Activated naive CD8-positive, alpha-beta T cell (primary cell): ENCODE measurements around the gene TADA2B.

Experiments used
- H3K27ac Mint-ChIP-seq: one replicate; pipeline ENCODE4 v1.8.0; 2021; ENCODE audit warnings: mixed read lengths
- H3K27me3 Mint-ChIP-seq: one replicate; pipeline ENCODE4 v1.8.0; 2021; ENCODE audit warnings: mixed read lengths
- H3K36me3 Mint-ChIP-seq: one replicate; pipeline ENCODE4 v1.8.0; 2021; ENCODE audit warnings: mixed read lengths
- H3K4me1 Mint-ChIP-seq: one replicate; pipeline ENCODE4 v1.8.0; 2021; ENCODE audit warnings: low read depth, mixed read lengths
- H3K4me3 Mint-ChIP-seq: one replicate; pipeline ENCODE4 v1.8.0; 2021; ENCODE audit warnings: mild to moderate bottlenecking, mixed read lengths
- H3K9me3 Mint-ChIP-seq: one replicate; pipeline ENCODE4 v1.8.0; 2021; ENCODE audit warnings: low read depth, mixed read lengths

Gene TADA2B

DNA sequence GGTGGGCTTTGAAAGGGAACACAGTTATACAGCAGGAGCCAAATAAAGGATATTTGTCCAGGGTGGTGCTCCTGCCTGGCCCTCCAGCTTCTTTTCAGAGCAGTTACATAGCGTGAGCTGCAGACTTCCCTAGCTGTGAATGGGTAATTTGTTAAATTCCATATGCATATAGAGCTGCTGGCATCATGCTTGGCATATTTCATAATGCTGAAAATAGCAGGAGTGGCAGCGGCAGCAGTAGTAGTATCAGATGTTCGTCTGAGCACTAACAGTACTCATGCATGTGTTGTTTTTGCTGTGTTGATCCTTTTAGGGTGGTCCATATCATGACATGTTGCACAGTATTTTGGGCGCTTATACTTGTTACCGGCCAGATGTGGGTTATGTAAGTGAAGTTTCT lies 33.6 kb upstream of the TADA2B start:
- Mint-ChIP-seq H3K9me3 (no peaks in the 10 kb centered on the region), H3K27ac (no peak overlapping the region), H3K4me1 (no peaks in the 10 kb centered on the region), H3K36me3 (peaks cover 5% of the 10 kb centered on the region), H3K4me3 (no peak overlapping the region), H3K27me3 (no peaks in the 10 kb centered on the region)

DNA sequence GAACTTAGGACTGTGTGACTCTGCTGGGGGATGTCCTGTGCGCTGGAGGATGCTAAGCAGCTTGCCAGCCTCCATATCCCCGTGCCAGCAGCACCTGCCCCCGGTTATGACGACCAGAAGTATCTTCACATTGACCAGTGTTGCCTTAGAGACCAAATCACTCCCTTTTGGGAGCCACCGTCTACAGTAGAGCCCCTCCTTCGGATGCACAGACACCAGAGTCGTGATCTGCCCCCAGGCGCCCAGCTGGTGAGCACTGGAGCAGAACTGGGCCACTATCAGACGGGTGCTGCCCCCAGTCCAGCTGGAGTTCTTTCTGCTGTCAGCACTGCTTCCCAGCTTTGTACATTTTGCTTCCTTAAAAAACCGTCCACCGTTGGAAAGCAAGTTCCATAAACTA lies 30.0 kb upstream of the TADA2B start:
- Mint-ChIP-seq H3K36me3 (peaks cover 6% of the 10 kb centered on the region), H3K27me3 (no peaks in the 10 kb centered on the region), H3K9me3 (no peaks in the 10 kb centered on the region), H3K4me1 (no peaks in the 10 kb centered on the region), H3K4me3 (no peak overlapping the region), H3K27ac (no peak overlapping the region)

GRCh38 chr4:7014815-7015214 lies 28.4 kb upstream of the TADA2B start:
- H3K9me3 Mint-ChIP-seq = no peaks in the 10 kb centered on the region
- H3K27me3 Mint-ChIP-seq = no peaks in the 10 kb centered on the region
- peaks cover 6% of the 10 kb centered on the region for H3K36me3 Mint-ChIP-seq
- no peaks in the 10 kb centered on the region for H3K4me1 Mint-ChIP-seq
- H3K4me3 Mint-ChIP-seq = no peak overlapping the region
- H3K27ac Mint-ChIP-seq = no peak overlapping the region

DNA sequence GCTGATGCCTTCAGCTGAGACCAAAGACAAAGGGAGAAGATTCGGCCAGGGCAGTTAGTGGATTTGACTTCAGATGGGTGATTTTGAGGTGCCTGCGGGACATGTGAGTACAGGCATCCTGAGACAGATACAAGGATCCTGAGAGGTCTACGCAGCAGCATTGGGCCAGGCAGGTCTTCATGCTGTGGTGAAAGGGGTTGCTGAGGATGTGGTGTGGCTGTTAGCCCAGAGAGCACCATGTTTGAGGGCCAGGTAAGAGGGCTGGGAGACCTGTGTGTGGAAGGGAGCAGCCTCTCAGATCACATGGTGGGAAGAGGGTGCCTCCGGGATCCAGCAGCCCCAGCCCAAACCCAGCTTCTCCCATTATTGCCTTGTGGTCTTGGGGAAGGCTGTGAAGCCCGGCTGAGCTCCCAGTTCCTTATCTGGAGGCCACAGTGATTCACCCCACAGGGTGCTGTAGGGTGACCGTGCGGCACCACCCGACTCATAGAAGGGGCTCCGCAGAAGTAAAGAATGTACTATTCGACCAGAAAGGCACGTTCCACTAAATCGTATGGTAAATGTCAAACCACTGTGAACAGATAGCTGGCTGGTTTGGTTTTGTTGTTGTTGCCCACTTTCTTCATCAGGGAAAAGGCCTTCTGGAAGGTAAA lies 27.7 kb upstream of the TADA2B start:
- Mint-ChIP-seq H3K36me3 (peaks cover 6% of the 10 kb centered on the region), H3K4me1 (no peaks in the 10 kb centered on the region)

GRCh38 chr4:7016086-7016485 lies 27.1 kb upstream of the TADA2B start:
- H3K4me3 Mint-ChIP-seq = no peak overlapping the region
- no peaks in the 10 kb centered on the region for H3K4me1 Mint-ChIP-seq
- H3K27me3 Mint-ChIP-seq = no peaks in the 10 kb centered on the region
- no peak overlapping the region for H3K27ac Mint-ChIP-seq
- peaks cover 6% of the 10 kb centered on the region for H3K36me3 Mint-ChIP-seq
- no peaks in the 10 kb centered on the region for H3K9me3 Mint-ChIP-seq

More for the DNA sequence above, 27.7 kb upstream of the TADA2B start:
- H3K27me3 Mint-ChIP-seq = no peaks in the 10 kb centered on the region
- no peak overlapping the region for H3K27ac Mint-ChIP-seq
- H3K9me3 Mint-ChIP-seq = no peaks in the 10 kb centered on the region
- no peak overlapping the region for H3K4me3 Mint-ChIP-seq

- H3K36me3 Mint-ChIP-seq = peaks cover 6% of the 10 kb centered on the region
- no peaks in the 10 kb centered on the region for H3K4me1 Mint-ChIP-seq
- no peaks in the 10 kb centered on the region for H3K27me3 Mint-ChIP-seq
- no peaks in the 10 kb centered on the region for H3K9me3 Mint-ChIP-seq
- H3K4me3 Mint-ChIP-seq = no peak overlapping the region
- H3K27ac Mint-ChIP-seq = no peak overlapping the region
These were observed 26.7 kb upstream of the TADA2B start for GRCh38 chr4:7016512-7016911.

DNA sequence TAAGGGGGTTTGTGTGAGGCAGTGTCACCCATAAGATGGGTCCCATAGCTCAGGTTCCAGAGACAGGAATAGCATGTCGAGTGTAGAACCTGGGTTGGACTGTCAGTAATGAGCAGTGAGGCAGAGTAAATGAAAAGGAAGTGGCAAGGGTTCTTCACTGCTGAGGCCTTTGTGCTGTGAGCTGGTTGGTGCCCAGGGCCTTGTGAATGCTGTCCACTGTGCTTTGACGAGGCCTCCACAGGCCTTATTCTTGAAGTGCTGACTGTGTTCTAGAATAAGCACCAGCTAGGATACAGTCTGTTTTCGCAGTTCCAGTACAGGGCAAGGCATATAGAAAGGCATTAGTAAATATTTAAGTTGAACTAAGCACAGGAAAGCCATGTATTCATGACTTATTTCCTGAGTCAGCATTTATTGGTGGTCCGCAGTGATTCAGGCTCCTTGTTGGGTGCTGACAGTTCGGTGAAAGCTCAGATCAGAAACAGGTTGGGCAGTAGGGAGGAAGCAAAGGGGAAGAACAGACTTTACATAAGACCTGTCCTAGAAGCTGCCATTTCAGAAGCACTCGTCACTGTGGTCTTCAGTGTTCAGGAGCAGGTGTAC lies 25.6 kb upstream of the TADA2B start:
- H3K9me3 Mint-ChIP-seq = no peaks in the 10 kb centered on the region
- no peak overlapping the region for H3K27ac Mint-ChIP-seq
- H3K27me3 Mint-ChIP-seq = no peaks in the 10 kb centered on the region
- no peak overlapping the region for H3K4me3 Mint-ChIP-seq
- H3K4me1 Mint-ChIP-seq = no peaks in the 10 kb centered on the region
- H3K36me3 Mint-ChIP-seq = peaks cover 6% of the 10 kb centered on the region

GRCh38 chr4:7018281-7018680 lies 24.9 kb upstream of the TADA2B start:
- H3K36me3 Mint-ChIP-seq = peaks cover 4% of the 10 kb centered on the region
- H3K9me3 Mint-ChIP-seq = no peaks in the 10 kb centered on the region
- H3K27ac Mint-ChIP-seq = no peak overlapping the region
- H3K4me1 Mint-ChIP-seq = no peaks in the 10 kb centered on the region
- H3K4me3 Mint-ChIP-seq = no peak overlapping the region
- H3K27me3 Mint-ChIP-seq = no peaks in the 10 kb centered on the region

GRCh38 chr4:7019367-7019766 lies 23.8 kb upstream of the TADA2B start:
- H3K36me3 Mint-ChIP-seq = peaks cover 4% of the 10 kb centered on the region
- H3K27me3 Mint-ChIP-seq = no peaks in the 10 kb centered on the region
- H3K27ac Mint-ChIP-seq = no peak overlapping the region
- no peak overlapping the region for H3K4me3 Mint-ChIP-seq
- H3K9me3 Mint-ChIP-seq = no peaks in the 10 kb centered on the region
- H3K4me1 Mint-ChIP-seq = no peaks in the 10 kb centered on the region

- H3K27me3 Mint-ChIP-seq = no peaks in the 10 kb centered on the region
- H3K36me3 Mint-ChIP-seq = peaks cover 1% of the 10 kb centered on the region
- H3K27ac Mint-ChIP-seq = no peak overlapping the region
- H3K4me1 Mint-ChIP-seq = no peaks in the 10 kb centered on the region
- H3K4me3 Mint-ChIP-seq = no peak overlapping the region
- no peaks in the 10 kb centered on the region for H3K9me3 Mint-ChIP-seq
These were observed 22.9 kb upstream of the TADA2B start for GRCh38 chr4:7020290-7020689.

DNA sequence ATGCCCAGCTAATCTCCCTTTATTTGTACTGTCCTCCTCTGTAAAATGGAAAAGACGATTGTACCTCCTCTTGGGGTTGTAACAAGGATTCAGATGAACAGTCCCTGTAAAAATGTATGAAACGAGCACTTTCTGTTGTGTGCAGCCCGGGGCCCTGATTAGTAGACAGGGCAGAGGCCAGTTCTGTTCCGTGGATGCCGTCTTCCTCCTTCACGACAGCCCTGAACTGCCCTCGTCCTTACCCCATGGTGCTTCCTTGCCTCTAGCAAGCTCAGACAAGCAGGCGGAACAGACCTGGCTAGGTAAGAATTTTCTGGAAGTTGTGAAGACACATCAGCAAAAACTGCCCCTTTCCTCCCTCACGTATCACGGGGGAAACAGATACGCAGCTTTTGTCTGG lies 22.3 kb upstream of the TADA2B start:
- Mint-ChIP-seq H3K27ac (no peak overlapping the region), H3K4me1 (no peaks in the 10 kb centered on the region), H3K4me3 (no peak overlapping the region), H3K27me3 (no peaks in the 10 kb centered on the region), H3K9me3 (no peaks in the 10 kb centered on the region), H3K36me3 (no peaks in the 10 kb centered on the region)

GRCh38 chr4:7021355-7021754 lies 21.8 kb upstream of the TADA2B start:
- H3K9me3 Mint-ChIP-seq = no peaks in the 10 kb centered on the region
- H3K4me1 Mint-ChIP-seq = no peaks in the 10 kb centered on the region
- peaks cover 3% of the 10 kb centered on the region for H3K36me3 Mint-ChIP-seq
- H3K4me3 Mint-ChIP-seq = no peak overlapping the region
- no peak overlapping the region for H3K27ac Mint-ChIP-seq
- no peaks in the 10 kb centered on the region for H3K27me3 Mint-ChIP-seq

GRCh38 chr4:7021930-7022664 lies 21.1 kb upstream of the TADA2B start:
- no peak overlapping the region for H3K4me3 Mint-ChIP-seq
- no peaks in the 10 kb centered on the region for H3K27me3 Mint-ChIP-seq
- peaks cover 3% of the 10 kb centered on the region for H3K36me3 Mint-ChIP-seq
- H3K4me1 Mint-ChIP-seq = no peaks in the 10 kb centered on the region
- H3K27ac Mint-ChIP-seq = peak overlapping the region; percentile 50
- no peaks in the 10 kb centered on the region for H3K9me3 Mint-ChIP-seq

- no peak overlapping the region for H3K4me3 Mint-ChIP-seq
- no peaks in the 10 kb centered on the region for H3K9me3 Mint-ChIP-seq
- peaks cover 3% of the 10 kb centered on the region for H3K4me1 Mint-ChIP-seq
- peaks cover 8% of the 10 kb centered on the region for H3K36me3 Mint-ChIP-seq
- no peaks in the 10 kb centered on the region for H3K27me3 Mint-ChIP-seq
- H3K27ac Mint-ChIP-seq = no peak overlapping the region
These were observed 19.7 kb upstream of the TADA2B start for GRCh38 chr4:7023486-7023885.

DNA sequence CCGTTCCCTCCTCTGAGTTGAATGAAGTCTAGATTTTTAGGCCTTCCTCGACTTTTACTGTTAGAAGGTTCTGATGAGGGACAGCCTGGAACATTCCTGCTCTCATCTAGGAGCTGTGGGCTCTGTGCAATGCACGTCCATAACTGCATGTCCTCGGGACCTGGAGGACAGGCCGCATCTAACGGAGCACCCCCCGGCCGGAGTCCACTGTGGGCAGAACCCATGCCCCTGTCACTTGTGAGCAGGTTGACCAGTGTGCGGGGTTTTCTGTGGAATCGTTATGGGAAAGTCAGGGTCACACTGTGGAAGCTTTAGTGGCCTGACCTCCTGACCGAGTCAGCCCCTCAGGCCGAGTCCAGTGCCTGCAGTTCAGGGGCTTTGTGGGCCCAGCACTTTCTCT lies 19.3 kb upstream of the TADA2B start:
- H3K27me3 Mint-ChIP-seq = no peaks in the 10 kb centered on the region
- no peaks in the 10 kb centered on the region for H3K9me3 Mint-ChIP-seq
- H3K4me1 Mint-ChIP-seq = peaks cover 3% of the 10 kb centered on the region
- peaks cover 8% of the 10 kb centered on the region for H3K36me3 Mint-ChIP-seq
- peak overlapping the region; percentile 22 for H3K27ac Mint-ChIP-seq
- no peak overlapping the region for H3K4me3 Mint-ChIP-seq
